GM18499 (cell line): Measurements from ENCODE around the gene TRPM2.

Experiments
- ATAC-seq: cut with Tn5 transposase; IDR thresholded peaks from one replicate; pipeline ENCODE4 v1.9.1; 2021; ENCODE audit warnings: moderate number of reproducible peaks; ENCODE audit not compliant: insufficient read depth, unreplicated experiment

The TRPM2 gene

DNA sequence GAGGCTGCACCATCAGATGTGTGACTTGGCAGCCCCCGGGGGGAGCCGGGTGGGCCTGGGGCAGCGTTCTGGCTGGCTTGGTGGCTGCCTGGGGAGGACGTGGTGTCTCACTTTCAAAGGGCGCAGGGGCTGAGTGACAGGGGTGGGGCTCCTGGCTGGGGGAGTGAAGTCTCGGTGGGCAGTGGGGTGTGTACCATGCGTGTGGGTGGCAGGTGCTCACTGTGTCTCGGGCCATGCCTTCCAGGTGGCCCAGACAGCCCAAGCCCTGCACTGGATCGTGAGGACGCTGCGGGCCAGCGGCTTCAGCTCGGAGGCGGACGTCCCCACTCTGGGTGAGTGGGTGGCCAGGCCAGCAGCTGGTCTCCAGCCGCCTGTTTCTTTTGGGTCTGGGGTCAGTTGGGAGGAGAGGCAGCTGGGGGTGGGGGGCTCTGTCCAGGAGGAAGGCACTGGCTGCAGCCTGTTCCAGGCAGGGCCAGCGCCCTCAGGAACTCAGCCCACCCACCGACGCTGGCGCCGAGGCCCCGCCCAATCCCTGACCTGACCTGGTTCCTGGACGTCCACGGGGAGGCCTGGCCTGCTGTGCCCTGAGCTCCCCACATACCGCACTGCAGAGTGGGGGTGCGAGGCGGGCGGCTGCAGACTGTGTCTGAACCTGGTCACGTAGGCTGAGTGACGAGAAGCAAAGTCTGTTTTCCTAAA is 71.3 kb downstream of the TRPM2 start:
- ATAC-seq, result no peak

DNA sequence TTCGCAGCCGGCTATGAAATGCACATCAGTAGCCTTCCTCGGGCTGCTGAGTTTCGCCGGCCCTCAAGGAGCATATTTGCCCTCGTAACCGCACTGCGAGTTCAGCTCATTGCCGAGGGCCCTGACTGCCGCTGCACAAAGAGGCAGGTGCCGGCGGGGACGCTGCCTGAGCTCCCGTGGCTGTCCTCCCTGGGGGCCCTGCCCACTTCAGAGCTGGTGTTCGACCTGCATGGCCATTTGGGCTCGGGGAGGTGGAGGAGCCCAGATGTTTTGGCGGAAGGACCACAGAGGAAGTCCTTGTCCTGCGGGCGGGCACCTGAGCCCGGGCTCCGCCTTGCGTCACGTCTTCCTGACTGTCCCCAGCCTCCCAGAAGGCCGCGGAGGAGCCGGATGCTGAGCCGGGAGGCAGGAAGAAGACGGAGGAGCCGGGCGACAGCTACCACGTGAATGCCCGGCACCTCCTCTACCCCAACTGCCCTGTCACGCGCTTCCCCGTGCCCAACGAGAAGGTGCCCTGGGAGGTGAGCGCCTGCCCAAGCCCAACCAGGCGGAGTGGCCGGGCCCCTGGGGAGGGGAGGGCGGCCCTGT is 72.0 kb downstream of the TRPM2 start:
- no peak for ATAC-seq

DNA sequence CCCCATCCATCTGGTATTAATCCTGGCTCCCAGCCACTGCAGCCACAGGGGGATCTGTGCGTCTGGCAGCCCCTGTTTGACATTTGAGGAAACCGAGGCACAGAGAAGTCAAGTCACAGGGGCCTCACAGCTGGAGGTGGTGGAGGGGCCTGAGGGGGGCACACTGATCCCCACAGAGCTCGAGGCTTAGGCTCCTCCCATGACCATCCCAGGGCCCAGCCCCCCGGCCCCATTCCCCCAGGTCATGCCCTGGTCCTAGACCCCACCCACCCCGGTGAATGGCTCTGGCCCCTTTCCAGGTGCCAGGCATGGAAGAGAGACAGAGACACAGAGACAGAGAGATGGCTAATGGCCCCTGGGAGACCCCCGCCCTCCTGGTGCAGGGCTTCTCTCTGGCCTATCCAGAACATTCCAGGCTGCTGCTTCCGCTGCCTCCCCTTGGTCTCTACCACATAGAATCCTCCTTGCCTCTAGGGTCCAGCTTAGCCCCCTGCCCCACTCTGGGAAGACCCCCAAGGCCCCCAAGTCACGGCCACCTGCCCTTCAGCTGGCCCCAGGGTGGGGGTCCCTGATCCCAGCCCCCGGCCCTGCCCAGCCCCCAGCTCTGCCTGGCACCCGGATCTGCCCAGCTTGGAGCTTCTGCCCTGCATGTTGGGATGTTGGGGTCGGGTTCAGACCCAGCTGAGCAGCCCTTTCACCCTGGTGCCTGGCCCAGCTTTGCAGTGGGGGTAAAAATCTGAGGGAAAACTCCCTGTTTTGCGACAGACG is 72.7 kb downstream of the TRPM2 start:
- no peak for ATAC-seq

DNA sequence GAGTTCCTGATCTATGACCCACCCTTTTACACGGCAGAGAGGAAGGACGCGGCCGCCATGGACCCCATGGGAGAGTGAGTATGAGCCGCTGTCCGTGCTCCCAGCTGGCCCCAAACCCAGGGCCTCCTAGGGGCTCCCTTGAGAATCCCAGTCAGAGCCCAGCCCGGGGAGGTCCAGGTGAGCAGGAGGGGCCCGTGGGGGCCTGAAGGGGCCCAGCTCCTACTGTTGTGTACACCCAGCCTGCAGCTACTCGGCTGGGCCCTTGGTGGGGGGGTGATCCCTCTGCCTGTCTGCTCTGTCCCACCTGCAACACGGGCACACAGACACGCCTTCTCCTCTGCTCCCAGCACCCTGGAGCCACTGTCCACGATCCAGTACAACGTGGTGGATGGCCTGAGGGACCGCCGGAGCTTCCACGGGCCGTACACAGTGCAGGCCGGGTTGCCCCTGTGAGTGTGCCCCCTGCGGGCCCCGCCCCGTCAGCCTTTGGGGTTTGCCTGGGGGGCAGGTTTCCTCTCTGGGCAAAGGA is 73.3 kb downstream of the TRPM2 start:
- no peak for ATAC-seq

DNA sequence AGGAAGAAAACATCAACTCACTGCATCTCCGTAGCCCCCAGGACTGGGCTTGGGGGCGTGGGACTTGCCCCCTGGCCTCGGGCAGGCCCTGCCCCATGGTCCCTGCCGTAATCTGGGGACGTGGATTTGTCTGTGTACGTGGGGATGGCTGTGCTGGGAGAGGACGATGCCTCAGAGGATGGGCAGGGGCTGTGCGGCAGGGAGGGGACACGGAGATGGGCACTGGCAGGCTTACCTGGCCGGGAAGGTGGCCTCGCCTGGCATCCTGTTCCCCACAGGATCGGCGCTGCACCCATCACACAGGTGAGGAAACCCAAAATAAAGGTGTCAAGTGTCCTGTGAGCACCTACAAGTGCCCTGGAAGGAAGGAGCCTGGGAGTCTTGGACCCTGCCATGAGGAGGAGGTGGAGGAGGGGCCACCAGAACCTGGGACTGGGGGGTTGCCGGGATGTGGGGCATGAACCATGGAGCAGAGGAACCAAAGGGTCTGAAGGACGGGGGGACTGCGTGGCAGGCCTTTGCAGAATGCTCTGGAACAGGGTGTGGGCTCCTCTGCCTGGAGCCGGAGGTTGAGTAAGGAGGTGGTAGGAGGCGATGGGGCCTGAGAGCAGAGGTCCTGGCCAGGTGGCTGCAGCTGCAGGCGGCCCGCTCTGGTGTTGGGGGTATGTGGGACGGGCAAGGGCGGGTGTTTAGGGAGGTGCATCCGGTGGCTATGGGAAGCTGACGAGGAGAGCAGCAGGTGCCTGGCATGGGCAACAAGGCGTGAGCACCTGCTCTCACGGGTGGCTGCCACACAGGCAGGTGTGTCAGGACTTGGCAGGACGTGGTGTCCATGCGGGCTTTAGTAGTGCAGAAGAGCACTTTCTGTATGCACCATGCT is 74.1 kb downstream of the TRPM2 start:
- ATAC-seq, result no peak

GRCh38 chr21:44428281-44428960 is 75.0 kb downstream of the TRPM2 start:
- ATAC-seq, result no peak

GRCh38 chr21:44429894-44430293 is 76.5 kb downstream of the TRPM2 start:
- ATAC-seq, result no peak

GRCh38 chr21:44431300-44431699 is 77.9 kb downstream of the TRPM2 start:
- ATAC-seq, result no peak

GRCh38 chr21:44432841-44433790 is 79.7 kb downstream of the TRPM2 start:
- no peak for ATAC-seq

GRCh38 chr21:44433791-44434567 is 80.6 kb downstream of the TRPM2 start:
- ATAC-seq, result no peak

DNA sequence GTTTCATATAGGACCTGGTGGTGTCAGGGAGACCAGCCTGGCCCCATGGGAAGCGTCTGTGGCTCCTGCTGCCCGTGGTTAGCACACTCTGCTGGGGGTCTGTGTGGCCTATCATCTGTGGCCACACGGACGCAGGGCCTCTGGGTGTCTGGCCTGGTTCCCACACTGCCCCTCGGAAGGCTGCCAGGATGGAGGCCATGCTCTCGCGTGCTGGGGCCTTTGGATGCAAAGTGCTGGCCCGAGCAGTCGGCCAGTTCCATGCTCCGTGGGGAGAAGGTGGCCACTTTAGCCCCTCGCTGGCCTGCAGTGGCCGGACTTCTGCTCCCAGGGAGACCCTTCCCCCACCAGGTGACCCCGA is 81.1 kb downstream of the TRPM2 start:
- ATAC-seq, result no peak

DNA sequence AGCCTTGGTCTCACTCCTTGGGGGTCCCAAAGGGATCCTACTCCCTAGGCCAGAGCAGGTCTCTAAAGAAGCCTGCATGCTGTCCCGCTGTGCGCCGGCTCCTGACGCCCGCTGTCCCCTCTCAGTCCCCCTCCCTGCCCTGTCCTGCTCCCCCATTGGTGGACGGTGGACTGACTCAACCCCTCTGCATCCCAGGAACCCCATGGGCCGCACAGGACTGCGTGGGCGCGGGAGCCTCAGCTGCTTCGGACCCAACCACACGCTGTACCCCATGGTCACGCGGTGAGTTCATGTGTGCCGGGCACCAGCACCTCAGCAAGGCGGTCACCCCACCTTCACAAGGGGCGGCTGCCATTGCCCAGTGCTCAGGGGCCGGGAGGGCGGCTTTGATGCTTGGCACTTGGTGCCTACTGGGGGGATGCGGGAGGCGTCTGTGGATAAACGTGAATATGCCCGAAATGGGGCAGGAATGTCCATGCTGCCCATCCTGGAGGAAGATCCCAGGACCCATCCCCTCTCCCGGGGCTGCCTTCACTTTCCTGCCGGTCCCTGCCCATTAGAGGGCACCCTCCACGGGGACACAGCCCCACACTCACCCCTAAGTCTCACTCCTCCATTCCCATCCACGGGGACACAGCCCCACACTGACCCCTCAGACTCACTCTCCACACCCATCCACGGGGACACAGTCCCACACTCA is 81.7 kb downstream of the TRPM2 start:
- ATAC-seq, result no peak

DNA sequence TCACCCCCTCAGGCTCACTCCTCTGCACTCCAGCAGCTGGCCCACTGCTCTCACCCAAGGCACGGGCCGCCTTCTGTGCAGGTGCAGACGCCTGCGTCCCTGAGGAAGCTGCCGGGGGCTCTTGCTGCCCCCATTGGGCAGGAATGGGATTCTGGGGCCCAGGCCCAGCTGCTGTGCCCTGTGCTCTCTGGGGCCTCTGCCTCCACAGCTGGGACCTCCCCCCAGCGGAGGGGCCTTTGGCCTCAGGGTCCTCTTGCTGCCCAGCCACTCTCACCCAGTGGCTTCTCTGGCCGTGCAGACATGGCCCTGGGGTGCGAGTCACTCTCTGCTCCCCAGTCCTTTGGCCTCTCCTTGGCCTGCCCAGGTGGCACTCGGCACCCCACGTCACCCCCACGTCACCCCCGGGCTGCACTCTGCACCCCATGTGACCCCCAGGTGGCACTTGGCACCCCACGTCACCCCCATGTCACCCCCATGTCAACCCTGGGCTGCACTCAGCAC is 82.7 kb downstream of the TRPM2 start:
- no peak for ATAC-seq

GRCh38 chr21:44436958-44437357 is 83.5 kb downstream of the TRPM2 start:
- ATAC-seq, result no peak

- ATAC-seq, result no peak
Observed at GRCh38 chr21:44437371-44437695, 83.9 kb downstream of the TRPM2 start.

DNA sequence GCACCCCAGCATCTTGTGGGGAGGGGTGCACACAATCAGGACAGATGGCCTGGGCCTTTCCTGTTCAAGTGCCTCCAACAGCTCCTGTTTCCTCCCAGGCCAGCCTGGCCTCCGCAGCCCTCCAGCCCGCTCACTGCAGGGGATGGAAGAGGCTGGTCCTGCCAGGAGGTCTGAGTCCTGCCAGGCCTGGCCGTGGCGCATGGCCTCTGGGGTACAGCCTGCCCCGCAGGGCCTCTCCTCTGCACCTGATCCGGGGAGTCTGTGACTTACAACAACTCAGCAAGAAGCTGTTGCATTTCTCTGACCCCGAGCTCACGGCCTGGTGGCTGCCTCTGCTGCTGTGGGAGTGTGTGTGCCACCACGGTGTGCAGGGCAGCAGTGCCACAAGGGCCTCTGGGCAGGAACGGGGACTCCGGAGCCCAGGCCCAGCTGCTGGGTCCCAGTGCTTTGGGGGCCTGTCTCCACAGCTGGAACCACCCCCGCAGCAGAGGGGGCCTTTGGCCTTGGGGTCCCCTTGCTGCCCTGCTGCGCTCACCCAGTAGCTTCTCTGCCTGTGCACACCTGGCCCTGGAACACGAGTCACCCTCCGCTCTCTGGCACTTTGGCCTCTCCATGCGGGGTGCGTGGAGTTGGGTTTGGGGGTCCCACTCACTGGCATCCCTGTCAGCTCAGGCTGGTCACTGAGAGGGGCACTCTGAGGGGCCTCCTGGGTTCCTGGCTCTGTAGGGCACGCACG is 84.4 kb downstream of the TRPM2 start:
- no peak for ATAC-seq
